ENCODE measurements around the gene KCNJ10.
A peak's percentile ranks its signal among the peaks of the same experiment; 100 is the strongest.

KCNJ10 gene

DNA sequence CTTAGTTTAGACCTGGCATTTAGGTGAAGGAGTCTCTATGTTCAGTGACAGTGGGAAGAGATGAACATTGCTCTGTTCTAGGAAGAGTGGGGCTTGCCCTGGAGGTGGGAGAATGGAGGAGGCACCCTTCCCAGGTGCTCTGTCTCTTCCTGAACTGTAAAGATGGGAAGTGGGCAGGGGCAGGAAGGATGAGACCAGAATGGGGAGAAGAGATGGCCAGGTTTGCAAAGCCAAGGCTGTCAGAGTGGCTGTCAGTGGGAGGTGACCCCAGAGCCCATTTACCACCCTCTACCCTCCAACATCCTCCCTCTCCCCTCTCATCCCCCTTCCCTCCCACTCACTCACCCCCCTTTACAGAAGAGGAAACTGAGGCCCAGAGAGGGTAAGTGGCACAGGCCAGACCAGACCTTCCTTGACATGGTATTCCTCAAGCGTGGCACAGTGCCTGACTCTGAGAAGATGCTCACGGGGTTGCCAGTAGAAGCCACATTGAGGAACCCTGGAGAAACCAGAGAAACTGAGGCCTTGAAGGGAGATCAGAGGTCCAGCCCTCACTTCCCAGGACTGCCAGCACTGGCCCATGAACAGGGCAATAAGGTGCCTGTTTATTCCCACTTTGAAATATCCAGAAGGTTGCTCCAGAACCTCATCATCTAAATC is 29.9 kb upstream of the KCNJ10 start:
- DNase-seq (ENCODE audit: low spot score): no peak

DNA sequence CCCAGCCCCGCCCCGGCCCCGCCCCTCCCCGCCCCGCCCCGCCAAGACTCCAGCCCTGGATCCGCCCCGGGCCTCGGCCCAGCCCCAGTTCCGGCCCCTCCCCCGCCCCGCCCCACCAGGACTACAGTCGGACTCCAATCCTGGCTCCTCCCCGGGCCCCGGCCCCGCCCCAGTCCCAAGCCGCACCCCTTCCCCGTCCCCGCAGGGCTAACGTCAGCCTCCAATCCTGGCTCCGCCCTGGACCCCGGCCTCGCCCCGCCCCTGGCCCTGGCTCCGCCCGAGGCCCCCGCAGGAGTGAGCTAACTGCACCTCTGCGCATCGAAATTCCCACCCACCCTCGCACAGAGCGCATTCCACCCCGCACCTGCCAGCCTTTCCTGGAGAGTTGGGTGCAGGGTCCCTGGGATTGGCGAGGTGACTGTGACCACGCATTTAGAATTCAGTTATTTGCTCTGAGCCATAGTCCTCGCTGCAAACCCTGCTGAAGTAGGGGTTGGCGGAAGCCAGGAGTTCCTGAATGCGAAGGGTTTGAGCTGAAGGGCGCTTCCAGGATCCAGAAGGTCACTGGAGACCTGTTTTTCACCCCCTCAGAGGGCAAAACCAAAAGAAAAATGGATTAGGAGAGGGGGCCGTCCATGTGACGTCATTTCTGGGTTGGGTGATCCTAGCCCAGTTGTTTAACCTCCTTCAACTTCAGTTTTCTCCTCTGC is 29.0 kb upstream of the KCNJ10 start:
- peak; percentile 99 for DNase-seq (ENCODE audit: low spot score)

DNA sequence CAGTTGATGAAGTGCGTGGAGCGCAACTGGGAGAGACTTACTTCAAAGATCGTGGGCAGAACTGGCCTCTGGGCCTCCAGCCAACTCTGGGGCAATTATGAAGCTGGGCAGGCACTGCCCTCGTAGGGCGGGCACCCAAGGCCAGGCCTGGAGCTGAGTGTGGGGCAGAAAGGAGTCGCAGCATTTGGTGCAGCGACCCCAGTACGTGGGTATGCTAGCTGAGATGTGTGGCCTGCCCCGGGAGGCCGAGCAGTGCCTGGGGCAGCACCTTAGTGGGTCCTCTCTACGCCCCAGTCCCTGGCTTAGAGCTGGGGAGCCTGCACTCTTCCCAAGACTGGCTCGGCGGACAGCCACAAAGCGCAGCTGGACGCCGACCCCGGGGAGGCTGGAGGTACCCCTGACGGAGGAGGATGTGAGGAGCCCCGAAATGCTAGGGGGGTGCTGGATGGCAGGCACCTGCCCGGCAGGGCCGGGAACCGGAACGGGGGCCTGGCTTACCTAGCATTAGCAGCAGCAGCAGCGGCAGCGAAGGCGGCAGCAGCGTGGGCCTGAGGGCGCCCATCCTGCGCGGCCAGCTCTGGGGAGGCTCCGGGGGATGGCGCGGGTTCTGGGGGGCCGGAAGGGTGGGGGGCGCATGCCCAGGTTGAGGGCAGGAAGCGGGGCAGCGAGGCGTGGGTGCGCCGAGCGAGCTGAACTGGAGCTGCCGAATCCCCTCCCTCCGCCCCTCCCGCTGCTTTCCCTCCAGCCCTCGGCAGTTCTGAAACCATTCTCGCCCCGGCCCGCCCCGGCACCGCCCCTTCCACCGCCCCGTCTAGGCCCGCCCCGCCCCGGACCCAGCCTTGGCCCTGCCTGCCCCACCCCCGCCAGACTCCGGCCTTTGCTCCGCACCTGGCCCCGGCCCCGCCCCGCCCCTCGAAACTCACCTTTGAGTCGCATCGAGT is 28.2 kb upstream of the KCNJ10 start, which contains the start of gene IGSF8:
Gene IGSF8 (minus strand): TSS at position 709 of the 941 bp plus-strand sequence. CDS start 147 bp downstream, at position 562.
- peak; percentile 92 for DNase-seq (ENCODE audit: low spot score)

DNA sequence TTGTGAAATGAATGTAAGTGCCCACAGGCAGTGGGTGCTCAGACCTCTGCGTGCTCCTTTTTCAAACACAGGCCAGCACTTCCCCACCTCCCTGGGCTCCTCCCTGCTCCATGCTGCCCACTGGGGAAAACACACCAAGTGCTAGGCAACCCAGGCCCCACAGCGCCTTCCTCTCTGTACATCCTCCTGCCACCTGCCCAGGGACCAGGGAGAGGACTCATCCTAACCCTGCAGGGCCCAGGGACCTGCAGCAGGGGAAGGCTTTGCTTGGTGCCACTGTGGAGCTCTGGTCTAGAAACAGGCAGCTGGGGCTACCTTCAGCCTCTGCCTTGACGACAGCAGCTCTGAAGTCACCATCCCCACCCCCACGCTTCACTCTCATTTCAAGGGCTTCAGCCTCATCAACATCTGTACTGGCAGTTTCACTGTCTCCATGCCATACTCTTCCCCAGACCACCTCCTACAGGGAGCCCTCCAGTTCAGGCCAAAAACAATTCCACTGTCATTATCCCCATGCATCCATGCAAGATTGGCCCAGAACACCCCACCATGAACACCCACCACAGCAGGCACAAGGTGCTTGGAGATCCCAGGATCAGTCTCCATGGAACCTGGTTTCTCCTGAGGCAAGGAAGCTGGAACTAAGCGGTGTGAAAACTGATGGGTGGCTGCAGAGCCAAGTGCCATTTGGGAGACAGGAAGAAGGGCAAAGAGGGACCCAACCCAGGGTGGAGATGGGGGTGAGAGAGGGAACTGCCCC is 27.4 kb upstream of the KCNJ10 start:
- DNase-seq (ENCODE audit: low spot score): no peak

DNA sequence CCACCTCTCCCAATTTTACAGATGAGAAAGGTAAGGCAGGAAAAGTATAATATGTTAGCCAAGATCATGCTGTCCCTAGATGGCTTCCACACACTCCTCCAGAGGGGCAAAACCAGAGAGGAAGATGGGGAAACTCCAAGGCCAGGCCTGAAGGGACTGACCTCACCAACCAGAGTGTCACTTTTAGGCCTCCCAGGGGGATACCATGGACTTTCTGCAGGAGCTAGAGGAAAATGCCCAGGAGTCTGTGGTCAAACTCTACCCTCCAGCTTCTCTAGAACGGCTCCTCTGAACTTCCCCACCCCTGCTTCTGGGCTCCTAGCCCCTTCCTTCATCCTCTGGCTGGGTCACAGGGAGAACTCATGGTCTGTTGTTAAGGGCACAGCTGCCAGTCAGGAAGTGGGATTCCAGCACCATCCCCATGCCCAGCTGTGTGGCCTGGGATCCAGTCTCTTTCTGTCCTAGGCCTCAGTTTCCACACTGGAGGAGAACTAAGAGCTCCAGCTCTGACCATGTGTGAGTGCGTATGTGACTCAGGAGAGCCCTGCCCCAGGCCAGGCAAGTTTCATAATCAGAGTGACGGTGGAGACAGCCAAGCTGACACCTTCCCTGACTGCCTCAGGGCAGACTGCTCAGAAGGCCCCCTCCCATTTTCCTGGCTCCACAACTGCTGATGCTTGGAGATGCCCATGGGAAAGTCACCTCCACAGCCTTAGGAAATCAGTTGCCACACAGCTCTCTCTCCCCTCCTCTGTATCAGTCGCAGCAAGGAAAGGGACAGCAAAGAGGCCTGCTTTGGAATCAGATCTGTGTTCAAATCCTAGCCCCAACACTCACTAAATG is 26.5 kb upstream of the KCNJ10 start:
- DNase-seq (ENCODE audit: low spot score): peak; percentile 75

DNA sequence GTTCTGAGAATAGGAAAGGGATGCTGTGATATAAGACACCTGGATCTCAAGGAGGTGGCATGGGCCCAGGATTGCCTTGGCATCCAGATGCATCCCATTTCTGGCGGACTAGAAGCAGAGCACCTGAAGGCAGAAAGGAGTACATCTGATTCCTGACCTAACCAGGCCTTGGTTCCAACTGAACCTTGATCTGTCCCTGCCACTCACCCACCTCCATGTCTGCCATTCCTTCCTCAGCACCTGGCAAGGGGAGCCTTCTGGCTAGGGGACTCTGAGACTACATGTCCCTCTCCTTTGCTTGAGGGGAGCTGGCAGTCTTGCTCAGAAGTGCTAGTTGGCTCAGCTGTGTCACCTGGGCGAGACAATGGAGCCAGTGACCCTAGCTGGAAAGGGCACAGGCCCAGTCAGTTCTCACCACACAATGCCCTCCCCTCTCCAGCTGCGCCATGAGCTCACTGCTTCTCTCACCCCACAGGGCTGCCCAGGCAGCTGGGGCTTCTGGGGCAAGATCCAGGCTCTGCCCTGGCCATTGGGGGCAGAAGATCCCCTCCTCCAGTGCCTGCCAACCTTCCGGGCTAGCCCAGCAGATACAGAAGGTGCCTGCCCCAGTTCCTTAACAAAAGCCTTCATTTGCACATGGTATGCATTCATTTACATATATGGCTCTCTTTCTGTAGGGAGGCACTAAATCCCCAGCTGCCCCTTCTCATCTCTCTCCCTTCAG is 25.6 kb upstream of the KCNJ10 start:
- DNase-seq (ENCODE audit: low spot score): no peak

DNA sequence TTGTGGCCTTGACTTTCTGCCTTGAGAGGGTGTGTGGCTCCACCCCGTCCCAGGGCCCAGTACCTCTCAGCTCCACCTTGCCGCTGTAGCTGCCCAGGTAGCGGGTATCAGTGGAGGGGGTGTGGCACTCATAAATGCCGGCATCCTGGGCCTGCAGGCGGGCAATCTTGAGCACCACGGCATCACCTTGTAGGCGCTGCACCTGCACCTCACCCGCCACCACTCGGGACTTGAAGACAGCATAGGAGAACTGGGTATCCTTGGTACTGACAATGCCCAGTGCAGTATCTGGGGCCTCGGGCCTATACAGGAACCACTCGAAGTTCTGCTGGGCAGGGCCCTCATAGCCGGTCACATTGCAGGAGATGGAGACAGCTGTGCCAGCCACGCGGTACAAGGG is 24.8 kb upstream of the KCNJ10 start:
- no peak for DNase-seq (ENCODE audit: low spot score)

DNA sequence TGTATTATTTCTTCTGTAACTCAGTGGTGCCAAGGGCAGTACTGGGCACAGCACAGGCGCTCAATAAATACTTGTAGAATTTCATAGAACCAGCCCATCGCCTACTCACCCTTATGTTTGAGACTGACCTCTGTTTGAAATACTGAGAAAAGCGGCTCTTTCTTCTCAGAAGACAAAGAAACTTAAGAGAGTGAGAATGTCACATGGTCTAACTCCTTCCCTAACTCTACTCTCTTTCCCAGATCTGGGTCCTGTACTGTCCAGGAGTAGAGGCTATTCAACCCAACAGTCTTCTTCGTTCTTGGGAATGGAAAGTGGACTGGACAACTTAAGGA is 24.3 kb upstream of the KCNJ10 start:
- DNase-seq (ENCODE audit: low spot score): no peak

DNA sequence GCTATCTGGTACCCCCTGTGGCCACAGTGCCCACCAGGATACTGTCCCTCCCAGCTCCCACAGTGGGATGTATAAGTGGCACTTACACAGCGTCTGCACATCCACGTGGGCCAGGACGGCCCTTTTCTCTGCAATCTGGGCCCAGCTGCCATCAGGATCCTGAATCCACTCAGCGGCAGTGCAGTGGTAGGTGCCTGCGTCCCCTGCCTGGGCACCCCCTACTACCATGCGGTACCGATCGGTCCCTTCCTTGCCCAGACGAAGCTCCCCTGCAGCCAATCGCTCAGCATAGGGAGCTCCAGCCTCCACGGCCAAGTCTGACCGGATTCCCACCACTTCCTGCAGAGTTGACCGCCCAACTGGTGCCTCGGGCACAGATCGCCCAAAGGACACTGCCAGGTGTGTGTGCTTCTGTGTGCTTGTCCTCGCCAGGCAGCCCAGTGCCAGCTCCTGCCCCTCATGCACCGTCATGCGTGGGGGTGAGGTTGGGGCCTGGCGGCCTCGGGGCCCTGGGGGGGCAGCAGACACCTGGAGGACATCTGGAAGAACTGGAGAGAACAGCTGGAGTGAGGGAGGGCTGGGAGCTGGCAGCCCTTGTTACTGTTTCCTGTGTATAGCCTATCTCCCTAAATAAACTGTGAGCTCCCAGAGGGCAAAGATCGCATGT is 23.8 kb upstream of the KCNJ10 start:
- DNase-seq (ENCODE audit: low spot score): no peak

DNA sequence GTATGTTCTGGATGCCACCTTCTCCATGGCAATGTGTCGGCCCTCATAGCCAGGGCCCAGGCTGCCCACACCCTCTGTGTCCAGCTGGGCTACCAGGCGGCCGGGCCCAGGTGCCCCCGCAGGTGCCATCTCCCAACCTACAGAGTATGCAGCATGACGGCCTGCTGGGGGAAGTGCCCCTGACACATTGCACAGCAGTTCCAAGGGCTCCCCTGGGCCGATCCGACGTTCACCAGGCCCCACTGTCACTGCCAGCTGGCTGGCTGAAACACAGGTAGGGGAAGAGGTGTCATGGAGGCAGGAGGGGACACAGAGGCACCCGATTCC is 23.1 kb upstream of the KCNJ10 start:
- no peak for DNase-seq (ENCODE audit: low spot score)

DNA sequence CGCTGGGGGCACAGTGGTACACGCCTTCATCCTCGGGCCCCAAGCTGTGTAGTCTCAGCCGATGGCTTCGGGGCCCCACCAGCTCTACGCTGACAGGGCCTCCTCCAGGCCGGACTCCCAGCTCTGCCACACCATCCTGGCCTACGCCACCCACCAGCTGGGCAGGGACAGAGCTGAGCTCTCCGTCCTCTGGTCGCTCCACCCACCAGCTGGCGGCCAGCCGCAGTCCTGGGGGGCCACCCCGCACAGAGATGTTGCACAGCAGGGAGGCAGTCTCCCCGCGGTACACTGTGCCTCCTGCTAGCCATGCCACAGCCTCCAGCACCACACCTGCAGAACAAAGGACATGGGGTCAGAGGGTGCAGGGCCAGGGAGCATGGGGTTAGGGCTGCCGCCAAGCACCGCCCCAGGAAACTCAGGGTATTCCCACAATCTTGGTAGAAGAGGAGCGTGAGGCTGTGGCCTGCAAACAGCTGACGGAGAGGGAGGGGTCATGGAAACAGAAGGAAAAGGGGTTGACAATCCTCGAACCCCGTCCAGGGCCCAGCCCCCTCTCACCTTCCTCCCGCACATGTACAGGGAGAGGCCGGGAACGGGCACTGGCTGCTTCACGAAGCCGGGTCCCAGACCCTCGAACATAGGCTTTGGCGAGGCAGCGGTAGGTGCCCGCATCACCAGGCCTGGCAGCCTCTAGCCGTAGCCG is 22.6 kb upstream of the KCNJ10 start:
- DNase-seq (ENCODE audit: low spot score): no peak

DNA sequence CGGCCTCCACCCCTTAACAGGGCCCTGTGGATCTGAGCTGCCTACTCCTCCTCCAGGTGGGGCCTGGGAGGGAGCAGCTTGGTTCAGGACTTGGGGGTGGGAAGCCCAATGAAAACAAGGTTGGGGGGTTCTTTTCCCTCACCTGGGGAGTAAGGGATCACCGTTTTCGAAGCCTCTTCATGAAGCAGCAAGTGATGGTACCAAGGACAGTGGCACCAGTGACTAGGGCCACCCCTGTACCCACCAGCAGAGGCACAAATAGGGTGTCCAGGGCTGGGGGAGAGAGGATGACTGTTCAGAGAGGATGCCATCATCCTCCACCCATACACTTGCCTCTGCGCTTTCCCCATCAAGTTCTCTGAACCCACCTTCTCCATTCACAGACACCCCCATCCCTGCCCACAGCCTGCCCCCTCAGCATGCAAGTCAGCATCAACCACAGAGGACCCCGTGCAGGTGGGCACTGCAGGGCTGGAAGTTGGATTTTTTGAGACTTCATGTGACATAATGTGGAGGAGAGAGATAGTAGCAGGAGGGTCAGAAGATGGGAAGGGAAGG is 21.8 kb upstream of the KCNJ10 start:
- no peak for DNase-seq (ENCODE audit: low spot score)

DNA sequence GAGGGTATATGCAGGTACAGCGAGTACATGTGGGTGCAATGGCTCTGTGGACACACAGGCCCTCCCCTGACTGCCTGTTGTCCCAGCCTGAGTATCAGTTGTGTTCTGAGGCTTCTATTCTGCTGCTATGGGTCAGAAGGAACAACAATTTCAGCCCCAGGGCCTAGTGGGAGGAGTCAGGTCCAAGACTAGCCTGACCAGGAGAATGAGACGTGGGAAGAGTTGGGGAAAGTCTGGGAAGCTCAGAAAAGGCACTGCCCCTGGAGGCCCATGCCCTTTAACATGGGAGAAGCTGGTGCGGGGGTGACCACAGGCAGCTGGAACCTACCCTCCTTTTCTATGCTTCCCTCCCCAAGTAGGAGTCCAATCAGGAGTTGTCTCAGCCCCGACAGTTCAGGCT is 20.8 kb upstream of the KCNJ10 start:
- DNase-seq (ENCODE audit: low spot score): no peak

DNA sequence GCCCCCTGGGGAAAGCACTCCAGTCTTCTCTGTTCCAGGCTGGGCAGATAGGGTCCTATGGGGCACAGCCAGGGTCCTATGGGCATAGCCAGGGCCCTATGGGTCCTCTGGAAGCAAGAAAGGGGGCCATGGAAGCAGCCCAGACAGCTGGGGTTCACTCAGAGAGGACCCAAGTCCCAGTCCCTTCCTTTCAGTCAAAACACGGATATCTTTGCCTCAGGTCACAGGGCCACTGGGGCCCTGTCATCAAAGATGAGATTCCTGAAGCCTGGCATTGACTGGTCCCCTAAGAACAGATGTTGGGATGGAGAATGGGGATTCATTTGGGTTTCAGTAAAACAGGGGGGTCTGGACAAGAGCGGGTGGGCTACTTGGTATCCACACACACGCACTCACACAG is 19.9 kb upstream of the KCNJ10 start:
- no peak for DNase-seq (ENCODE audit: low spot score)

DNA sequence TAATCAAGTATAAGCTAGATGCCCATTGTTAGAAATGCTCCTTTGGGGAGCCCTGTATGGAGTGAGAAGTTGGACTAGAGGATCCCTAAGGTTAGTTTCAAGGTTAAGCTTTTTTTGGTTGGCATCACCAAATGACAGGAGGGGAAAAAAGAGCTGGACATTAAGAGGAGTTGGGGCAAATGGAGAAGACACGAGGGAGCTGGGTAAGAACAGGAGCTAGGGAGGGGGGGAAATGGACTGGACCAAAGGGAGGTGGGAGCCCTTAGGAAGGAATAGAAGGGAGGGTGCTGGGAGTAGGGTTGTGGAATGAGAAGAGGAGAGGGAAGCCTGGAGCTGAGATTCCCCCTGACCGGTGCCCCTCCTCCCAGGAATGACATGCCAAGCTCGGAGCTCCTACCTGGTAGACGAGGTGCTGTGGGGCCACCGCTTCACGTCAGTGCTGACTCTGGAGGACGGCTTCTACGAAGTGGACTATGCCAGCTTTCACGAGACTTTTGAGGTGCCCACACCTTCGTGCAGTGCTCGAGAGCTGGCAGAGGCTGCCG is 17.2 kb upstream of the KCNJ10 start:
- DNase-seq (ENCODE audit: low spot score): no peak

DNA sequence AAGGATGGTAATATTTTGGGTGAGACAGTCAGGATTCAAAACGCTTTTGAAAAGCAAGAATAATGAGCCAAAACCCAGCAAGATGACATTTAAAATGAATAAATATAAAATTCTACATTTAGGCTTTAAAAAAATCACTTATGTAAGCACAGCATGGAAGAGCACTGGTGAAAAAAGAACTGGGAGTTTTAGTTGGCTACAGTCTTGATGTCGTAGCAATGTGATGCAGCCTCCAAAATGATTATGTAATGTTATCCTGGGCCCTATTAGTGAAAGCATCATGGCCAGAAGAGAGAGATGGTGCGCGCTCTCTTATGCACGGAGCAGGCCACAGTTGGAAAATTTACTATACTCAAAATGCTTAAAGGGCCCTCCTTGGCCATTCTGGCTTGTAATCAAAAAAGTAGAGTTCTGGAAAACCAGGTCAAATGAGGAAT is 16.5 kb upstream of the KCNJ10 start:
- DNase-seq (ENCODE audit: low spot score): no peak

DNA sequence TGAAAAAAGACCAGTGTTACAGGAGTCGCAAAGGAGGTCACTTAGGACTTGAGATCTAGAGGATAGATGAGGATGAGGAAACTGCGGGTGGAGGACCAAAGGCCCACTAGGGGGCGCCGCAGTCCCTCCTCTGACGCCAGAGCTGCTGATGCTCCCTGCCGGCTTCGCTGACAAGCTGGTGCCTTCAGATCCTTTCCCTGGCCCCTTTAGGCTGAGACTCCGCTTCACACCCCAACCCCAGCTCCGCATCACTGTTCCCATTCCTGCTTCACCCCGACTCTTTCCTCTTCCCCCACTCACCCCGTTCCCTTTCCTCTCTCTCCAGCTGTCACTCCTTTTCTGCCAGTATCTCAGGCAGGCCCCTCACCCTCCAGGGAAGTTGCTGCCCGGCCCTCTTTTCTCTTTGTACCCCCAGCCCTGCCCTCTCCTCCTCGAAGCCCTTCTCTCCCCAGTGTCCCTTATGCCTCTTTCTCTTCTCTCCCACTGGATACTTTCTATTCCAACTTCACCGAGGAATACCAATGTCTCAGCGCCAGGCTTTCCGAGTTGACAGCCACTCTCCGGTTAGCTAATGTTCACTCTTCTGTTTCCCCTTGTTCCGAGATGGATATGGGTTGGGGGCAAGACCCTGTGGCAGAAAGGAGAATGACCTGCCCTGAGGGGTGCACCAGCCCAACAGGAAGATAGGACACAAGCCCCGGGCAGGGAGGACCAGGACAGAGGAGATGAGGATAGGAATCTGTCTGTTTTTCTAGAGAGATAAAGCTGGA is 15.9 kb upstream of the KCNJ10 start:
- peak; percentile 92 for DNase-seq (ENCODE audit: low spot score)

DNA sequence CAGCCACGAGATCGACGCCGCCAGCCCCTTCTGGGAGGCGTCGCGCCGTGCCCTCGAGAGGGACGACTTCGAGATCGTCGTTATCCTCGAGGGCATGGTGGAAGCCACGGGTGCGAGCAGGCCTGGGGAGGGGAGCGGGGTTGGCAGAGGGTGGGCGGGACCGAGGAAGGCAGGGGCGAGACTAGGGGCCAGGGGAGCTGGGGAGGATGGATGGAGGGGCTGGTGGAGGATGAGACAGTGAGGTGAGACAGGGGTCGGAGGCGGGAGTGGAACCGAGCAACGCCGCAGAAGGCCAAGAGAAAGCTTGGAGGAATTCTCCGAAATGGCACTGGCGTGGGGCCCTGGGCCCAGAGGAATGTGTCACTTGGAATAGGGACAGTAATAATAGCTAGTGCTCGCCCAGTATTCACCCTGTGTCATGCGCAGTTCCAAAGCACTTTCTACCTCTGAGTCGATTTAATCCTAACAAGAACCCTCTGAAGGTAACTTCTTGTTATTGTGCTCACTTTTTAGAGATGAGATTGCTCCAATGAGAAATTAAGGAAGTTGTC is 14.9 kb upstream of the KCNJ10 start:
- no peak for DNase-seq (ENCODE audit: low spot score)
